Endothelial cell (in vitro differentiated cells): ENCODE data around the gene AGO4. TPM values are rescaled to one million over a fixed set of nuclear protein-coding genes. Genes with fewer than 3 reads are reported as not detected.

Experiments used
- DNase-seq: peaks from one replicate; pipeline ENCODE4 v3.0.0; 2021; ENCODE audit warnings: low spot score
- H3K27ac Mint-ChIP-seq: one replicate; pipeline ENCODE4 v1.8.0; 2021; ENCODE audit warnings: mixed read lengths, inconsistent platforms; ENCODE audit not compliant: unreplicated experiment
- H3K27me3 Mint-ChIP-seq: one replicate; pipeline ENCODE4 v1.8.0; 2021; ENCODE audit warnings: mild to moderate bottlenecking, moderate library complexity, mixed read lengths, inconsistent platforms; ENCODE audit not compliant: unreplicated experiment
- H3K36me3 Mint-ChIP-seq: one replicate; pipeline ENCODE4 v1.8.0; 2021; ENCODE audit warnings: mild to moderate bottlenecking, low read depth, mixed read lengths, inconsistent platforms; ENCODE audit not compliant: unreplicated experiment
- H3K4me1 Mint-ChIP-seq: one replicate; pipeline ENCODE4 v1.8.0; 2021; ENCODE audit warnings: mild to moderate bottlenecking, mixed read lengths, inconsistent platforms; ENCODE audit not compliant: unreplicated experiment
- H3K4me3 Mint-ChIP-seq: one replicate; pipeline ENCODE4 v1.8.0; 2021; ENCODE audit warnings: mild to moderate bottlenecking, mixed read lengths, inconsistent platforms; ENCODE audit not compliant: unreplicated experiment
- H3K9me3 Mint-ChIP-seq: one replicate; pipeline ENCODE4 v1.8.0; 2021; ENCODE audit warnings: mixed read lengths, inconsistent platforms; ENCODE audit not compliant: unreplicated experiment
- total RNA-seq: library from RNA; stranded (reverse); fragmentation: NEBNext Ultra II Directional; extraction: Animal tissue kit (Norgen Biotek cat#: 25700); gene quantifications from one replicate; pipeline ENCODE4 v1.2.1, GENCODE V29; 2021; ENCODE audit not compliant: unreplicated experiment
- TF ChIP-seq, protein P1 (sequence below): fragments of 200-600 bp; sonication (generic); IDR thresholded peaks from one replicate; pipeline ENCODE4 v1.5.0; 2021; ENCODE audit warnings: antibody characterized with exemption; ENCODE audit not compliant: unreplicated experiment

The AGO4 gene
- total RNA-seq, 1 donor from 2014 or later, result 26.6 TPM

DNA sequence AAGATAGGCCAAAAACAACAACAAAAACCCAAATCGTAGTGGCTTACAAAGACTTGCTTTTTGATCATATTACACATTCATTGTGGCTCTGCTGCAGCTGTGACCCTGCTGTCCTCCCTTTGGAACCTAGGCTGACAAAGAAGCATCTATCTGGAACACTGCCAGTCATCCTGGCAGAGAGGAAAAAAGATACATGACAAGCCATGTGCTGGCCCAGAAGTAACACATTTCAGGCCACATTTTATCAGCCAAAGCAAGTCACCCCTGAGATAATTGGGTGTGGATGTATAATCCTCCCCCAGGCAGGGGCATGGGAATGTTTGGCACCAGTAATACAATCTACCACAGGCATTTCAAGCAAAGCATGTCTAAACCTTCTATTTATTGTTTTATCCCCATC is 38.0 kb downstream of the AGO4 start:
- Mint-ChIP-seq H3K9me3 (no peaks in the 10 kb centered on the region), H3K4me3 (no peak overlapping the region), H3K27ac (no peak overlapping the region), H3K4me1 (peaks cover 5% of the 10 kb centered on the region), H3K27me3 (no peaks in the 10 kb centered on the region), H3K36me3 (peaks cover 23% of the 10 kb centered on the region)
- TF ChIP-seq, protein P1, sequence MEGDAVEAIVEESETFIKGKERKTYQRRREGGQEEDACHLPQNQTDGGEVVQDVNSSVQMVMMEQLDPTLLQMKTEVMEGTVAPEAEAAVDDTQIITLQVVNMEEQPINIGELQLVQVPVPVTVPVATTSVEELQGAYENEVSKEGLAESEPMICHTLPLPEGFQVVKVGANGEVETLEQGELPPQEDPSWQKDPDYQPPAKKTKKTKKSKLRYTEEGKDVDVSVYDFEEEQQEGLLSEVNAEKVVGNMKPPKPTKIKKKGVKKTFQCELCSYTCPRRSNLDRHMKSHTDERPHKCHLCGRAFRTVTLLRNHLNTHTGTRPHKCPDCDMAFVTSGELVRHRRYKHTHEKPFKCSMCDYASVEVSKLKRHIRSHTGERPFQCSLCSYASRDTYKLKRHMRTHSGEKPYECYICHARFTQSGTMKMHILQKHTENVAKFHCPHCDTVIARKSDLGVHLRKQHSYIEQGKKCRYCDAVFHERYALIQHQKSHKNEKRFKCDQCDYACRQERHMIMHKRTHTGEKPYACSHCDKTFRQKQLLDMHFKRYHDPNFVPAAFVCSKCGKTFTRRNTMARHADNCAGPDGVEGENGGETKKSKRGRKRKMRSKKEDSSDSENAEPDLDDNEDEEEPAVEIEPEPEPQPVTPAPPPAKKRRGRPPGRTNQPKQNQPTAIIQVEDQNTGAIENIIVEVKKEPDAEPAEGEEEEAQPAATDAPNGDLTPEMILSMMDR, result no peak
- no peak for DNase-seq

DNA sequence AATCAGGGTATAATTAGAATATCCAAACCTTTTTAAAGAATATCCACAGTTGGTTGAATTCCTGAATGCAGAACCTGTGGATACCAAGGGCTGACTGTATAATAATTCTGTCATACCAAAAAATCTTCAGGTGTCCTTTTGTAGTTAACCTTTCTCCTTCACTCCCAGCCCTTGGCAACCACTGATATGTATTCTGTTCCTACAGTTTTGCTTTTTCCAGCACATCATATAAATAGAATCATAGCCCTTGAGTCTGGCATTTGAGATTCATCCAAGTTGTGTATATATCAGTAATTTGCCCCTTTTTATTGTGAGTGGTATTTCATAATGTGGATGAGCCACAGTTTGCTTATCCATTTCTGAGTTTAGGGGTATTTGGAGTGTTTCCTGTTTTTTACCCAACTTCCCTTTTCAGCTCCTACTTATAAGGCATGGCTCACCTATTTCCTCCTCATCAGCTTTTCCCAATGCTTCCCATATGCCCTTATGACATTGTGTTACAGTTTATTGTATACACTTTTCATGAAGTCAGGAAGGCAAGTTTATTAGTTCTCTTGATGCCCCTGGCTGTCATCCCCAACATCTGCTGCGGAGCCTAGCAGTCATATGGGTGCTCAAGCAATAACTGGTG is 40.2 kb downstream of the AGO4 start:
- Mint-ChIP-seq H3K9me3 (no peaks in the 10 kb centered on the region), H3K36me3 (peaks cover 29% of the 10 kb centered on the region), H3K4me3 (no peak overlapping the region), H3K27ac (peak overlapping the region; percentile 91), H3K27me3 (no peaks in the 10 kb centered on the region), H3K4me1 (peaks cover 5% of the 10 kb centered on the region)
- TF ChIP-seq, protein P1, result no peak
- DNase-seq, result no peak

DNA sequence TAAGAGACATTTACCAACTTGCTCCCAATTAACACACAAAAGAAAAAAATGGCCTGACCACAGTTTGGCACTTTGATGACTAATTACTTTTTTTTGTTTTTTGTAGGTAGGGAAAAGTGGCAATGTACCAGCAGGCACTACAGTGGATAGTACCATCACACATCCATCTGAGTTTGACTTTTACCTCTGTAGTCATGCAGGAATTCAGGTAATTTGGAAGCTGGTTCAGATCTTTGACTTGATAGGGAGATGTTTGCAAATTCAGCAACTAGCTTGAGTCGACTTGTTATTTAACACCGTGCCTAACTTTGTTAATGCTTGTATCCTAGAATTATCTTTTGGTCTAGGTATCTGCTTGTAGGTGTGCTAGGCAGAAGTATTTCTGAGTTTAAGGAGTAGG is 42.2 kb downstream of the AGO4 start:
- H3K9me3 Mint-ChIP-seq, result no peaks in the 10 kb centered on the region
- DNase-seq, result no peak
- H3K27ac Mint-ChIP-seq, result no peak overlapping the region
- no peaks in the 10 kb centered on the region for H3K27me3 Mint-ChIP-seq
- H3K36me3 Mint-ChIP-seq, result peaks cover 34% of the 10 kb centered on the region
- TF ChIP-seq, protein P1, result no peak
- no peak overlapping the region for H3K4me3 Mint-ChIP-seq
- H3K4me1 Mint-ChIP-seq, result peaks cover 5% of the 10 kb centered on the region

DNA sequence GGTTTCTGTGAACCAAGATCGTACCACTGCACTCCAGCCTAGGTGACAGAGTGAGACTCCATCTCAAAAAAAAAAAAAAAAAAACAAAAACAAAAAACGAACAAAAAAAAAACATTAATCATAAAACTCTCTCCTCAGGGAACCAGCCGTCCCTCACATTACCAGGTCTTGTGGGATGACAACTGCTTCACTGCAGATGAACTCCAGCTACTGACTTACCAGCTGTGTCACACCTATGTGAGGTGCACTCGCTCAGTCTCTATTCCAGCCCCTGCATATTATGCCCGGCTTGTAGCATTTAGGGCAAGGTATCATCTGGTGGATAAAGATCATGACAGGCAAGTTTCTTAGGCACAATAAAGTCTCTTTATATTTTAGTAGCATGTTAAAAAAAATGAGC is 42.9 kb downstream of the AGO4 start:
- Mint-ChIP-seq H3K4me1 (peaks cover 5% of the 10 kb centered on the region), H3K27me3 (no peaks in the 10 kb centered on the region), H3K9me3 (no peaks in the 10 kb centered on the region), H3K4me3 (no peak overlapping the region), H3K27ac (no peak overlapping the region), H3K36me3 (peaks cover 35% of the 10 kb centered on the region)
- TF ChIP-seq, protein P1, result no peak
- DNase-seq, result no peak

DNA sequence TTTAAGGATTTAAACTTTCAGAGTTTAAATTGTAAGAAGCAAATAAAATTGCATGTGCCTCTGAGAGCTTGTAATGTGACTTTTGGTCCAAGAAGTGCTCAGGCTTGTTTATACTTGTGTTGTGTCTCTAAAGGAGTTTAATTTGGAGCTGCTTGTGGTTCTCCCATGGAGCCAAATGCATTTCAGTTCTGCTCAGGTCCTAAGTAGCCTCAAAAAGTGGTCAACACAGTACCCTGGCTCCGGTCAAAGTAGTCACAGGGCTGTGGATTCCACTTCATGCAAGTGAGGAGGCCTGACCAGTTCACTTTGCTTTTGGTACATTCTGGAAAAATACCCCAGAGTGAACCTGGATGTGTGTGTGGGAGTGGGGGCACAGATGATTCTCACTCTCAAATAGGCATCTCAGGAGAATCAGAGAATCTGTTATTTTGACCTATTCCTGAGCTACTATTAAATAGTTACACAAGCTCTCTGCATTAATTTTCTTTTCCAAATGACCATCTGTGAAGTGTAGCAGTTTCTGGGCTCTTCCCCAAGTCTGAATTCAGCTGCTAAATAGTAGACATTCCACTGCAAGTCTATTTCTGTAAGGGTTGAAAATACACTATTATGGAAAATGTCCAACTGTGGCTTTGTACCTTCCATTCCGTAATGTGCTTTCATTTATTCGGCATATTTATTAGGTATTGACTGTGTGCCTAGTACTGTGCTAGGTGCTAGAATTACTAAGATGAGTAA is 43.5 kb downstream of the AGO4 start:
- Mint-ChIP-seq H3K27ac (no peak overlapping the region), H3K4me1 (peaks cover 5% of the 10 kb centered on the region), H3K9me3 (no peaks in the 10 kb centered on the region), H3K27me3 (no peaks in the 10 kb centered on the region), H3K36me3 (peaks cover 41% of the 10 kb centered on the region), H3K4me3 (no peak overlapping the region)
- TF ChIP-seq, protein P1, result no peak
- no peak for DNase-seq
